HG02588 (cell line): ENCODE data around the gene NUP43.
A peak's percentile ranks its signal among the peaks of the same experiment; 100 is the strongest.
"Not testable (repeated sequence)": the region's sequence is repeated elsewhere in the genome, so short reads cannot be mapped to it uniquely, and the experiment has no call there.

Source experiments
- ATAC-seq: cut with Tn5 transposase; IDR thresholded peaks from one replicate; pipeline ENCODE4 v1.9.1; 2021; ENCODE audit warnings: mild to moderate bottlenecking, moderate library complexity; ENCODE audit not compliant: unreplicated experiment

Gene NUP43

GRCh38 chr6:149694921-149695320, 51.4 kb downstream of the NUP43 start:
- ATAC-seq = no peak

DNA sequence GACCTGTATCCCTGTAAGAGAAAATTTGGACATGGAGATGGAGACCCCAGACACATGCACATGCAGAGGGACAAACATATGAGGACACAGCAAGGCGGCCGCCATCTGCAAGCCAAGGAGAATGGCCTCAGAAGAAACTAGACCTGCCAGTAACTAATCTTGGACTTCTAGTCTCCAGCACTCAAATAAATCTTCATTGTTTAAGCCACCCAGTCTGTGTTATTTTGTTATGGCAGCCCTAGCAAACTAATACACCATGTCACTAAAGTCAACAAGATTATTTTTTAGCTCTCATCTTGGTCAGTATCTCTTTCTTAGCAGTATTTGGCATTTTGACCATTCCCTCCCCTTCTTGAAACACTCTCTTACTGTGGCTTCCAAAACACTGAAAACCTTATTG, 55.1 kb downstream of the NUP43 start:
- no peak for ATAC-seq

DNA sequence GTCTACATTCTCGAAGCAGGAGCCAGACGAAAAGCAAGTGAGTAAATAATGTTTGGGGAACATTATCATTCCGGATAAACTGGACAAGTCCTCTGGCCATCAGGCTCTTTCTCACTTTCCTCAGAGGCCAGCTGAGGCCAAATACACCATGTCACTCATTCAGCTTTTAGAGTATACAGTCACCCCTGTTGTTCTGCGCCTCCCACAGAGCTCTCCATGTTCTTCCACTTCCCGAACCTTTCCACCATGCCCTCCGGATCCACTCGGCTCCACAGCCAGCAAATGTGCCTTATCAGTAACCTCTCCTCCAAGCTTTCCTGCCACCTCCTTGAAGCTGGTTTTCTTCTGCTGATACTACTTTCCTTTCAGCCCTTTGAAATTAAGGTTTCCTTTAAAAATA, 60.1 kb downstream of the NUP43 start:
- ATAC-seq = no peak

DNA sequence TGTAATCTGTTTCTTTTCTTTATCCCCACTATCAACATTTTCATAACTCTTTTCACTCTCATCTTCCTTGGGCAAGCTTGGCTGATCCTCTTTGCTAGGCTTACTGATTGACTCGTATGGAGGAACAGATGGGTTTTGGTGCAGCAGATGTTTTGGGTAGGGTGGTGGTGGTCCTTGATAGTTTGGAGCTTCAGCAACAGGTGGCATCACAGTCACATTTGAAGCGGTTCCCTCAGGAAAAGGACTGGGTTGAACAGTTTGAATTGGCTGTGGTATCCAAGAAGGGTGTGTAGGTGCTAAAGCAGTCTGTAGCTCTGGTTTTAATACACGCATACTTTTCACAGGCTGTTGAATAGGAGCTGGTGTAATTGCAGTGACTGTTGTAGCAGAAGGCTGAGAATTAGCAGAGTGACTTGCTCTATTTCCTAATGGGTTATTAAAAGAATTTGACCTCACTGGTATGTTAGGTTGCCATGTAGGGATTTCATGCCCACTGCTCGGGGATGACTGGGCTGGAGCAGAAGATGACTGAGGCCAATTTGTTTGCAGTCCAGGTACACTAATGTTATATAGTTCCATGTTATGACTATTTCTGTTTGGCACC, 63.0 kb downstream of the NUP43 start:
- no peak for ATAC-seq

GRCh38 chr6:149681845-149682244, 64.5 kb downstream of the NUP43 start:
- not testable (repeated sequence) for ATAC-seq

DNA sequence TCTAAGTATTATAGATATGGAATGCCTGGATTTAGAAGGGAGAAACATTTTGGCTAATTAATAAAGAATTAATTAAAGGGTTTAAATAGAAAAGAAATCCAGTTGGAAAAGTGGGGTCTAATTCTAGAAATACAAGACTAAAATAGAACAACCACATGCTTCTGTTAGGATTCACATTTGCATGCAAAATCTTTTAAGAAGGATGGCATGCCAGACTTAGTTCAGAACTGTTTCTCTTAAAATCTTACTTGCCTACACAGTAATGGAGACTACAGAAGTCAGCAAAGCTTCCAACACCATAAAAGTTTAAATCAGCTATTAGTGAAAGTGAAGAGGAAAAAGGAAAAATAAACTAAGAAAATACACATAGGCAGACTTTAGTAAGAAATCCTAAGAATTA, 65.1 kb downstream of the NUP43 start:
- ATAC-seq = no peak

GRCh38 chr6:149680503-149680902, 65.8 kb downstream of the NUP43 start:
- ATAC-seq = peak; percentile 55
